Neuron (in vitro differentiated cells): ENCODE data around the gene EGR4.

Experiments used
- H2AFZ ChIP-seq: one replicate; pipeline ENCODE4 v1.6.1; 2013; ENCODE audit warnings: low read depth, mild to moderate bottlenecking, inconsistent platforms, low read length, moderate library complexity
- H3K27me3 ChIP-seq: one replicate; pipeline ENCODE4 v1.6.1; 2013; ENCODE audit warnings: low read length; ENCODE audit not compliant: insufficient read depth
- H3K36me3 ChIP-seq: one replicate; pipeline ENCODE4 v1.6.1; 2013; ENCODE audit warnings: low read length; ENCODE audit not compliant: insufficient read depth
- H3K4me1 ChIP-seq: one replicate; pipeline ENCODE4 v1.6.1; 2013; ENCODE audit warnings: low read length; ENCODE audit not compliant: insufficient read depth
- H3K4me3 ChIP-seq: 2 replicates; pipeline ENCODE4 v1.5.1; 2013; ENCODE audit warnings: mild to moderate bottlenecking, low read length, moderate library complexity
- H3K9me3 ChIP-seq: one replicate; pipeline ENCODE4 v1.6.1; 2013; ENCODE audit warnings: low read length

The EGR4 gene

DNA sequence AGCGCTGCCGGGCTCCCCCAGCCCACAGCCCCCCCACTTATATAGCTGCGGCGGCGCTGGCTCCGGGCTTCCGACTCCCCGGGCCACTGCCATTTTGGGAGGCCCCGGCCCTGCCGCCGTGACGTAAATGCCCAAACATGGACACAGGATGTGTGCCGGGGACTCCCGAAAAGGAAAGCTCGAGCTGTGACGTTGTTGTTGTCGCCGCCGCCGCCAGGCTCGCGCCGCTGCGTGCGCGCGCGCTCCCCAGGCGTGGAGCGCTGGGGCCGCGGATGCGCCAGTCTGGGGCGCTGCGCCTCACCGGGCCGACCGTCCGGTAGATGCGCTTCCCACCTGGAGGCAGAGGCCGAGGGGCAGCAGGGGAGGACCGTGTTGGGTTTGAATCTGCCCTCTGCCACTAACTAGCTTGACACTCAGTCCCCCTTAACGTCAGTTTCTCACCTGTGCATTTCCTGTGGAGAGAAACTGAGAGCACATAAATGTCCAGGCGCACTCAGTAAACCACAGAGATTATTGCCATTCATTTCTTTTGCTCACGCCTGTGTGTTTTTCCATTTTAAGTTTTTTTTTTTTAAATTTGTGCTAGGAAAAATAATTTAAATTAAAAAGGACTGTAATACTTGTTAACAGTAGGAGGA, at the start of gene EGR4:
EGR4 (minus strand) TSS at position 15 of the 638 bp plus-strand sequence. CDS start 231 bp downstream, outside the sequence.
- Histone ChIP-seq H3K36me3 (no peaks in the 10 kb centered on the region), H2AFZ (peak within 1 kb of the TSS; percentile 66), H3K9me3 (no peaks in the 10 kb centered on the region), H3K4me3 (peak within 1 kb of the TSS; percentile 46), H3K27me3 (peaks cover 67% of the 10 kb centered on the region), H3K4me1 (peaks cover 21% of the 10 kb centered on the region)

DNA sequence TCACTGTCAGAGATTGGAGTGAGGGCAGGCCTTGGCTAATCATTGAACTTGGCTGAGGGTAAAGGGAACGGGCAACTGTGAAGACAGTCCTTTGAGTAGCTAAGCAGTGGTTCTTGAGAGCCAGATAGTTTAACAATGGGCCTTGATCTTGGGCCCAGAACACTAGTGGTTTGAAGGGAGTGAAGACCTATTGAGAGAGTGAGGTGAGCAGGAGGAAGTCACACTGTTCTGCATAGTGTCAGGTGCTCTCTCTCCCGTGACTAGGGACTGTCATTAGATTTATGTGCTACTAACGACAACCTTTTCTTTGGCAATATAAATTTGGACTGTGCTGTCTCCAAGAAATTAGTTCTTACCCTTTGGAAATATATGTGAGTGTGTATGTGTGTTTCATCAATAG, 47.7 kb upstream of the EGR4 start:
- Histone ChIP-seq H3K27me3 (peaks cover 13% of the 10 kb centered on the region), H3K4me1 (no peaks in the 10 kb centered on the region), H3K36me3 (no peaks in the 10 kb centered on the region), H2AFZ (no peak overlapping the region), H3K4me3 (no peak overlapping the region), H3K9me3 (no peaks in the 10 kb centered on the region)

DNA sequence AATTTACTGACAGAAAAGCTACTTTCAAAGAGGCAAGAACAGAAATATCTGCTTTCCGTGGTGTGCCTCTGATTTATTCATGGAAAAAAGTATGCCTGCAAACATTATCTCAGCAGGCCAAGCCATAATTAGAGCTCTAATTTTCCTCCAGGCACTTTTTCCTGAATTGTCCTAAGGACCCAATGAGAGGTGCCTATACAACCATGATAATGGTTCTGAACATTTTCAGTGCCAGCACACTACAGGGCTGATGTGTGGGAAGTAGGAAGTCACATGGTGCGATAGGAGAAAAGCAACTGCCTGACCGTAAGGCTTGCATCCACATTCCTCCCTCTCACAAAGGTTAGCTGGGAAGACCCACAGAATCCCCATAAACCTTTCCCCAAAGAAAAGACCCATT, 45.9 kb upstream of the EGR4 start:
- no peaks in the 10 kb centered on the region for H3K36me3 ChIP-seq
- no peak overlapping the region for H2AFZ ChIP-seq
- H3K4me3 ChIP-seq, result no peak overlapping the region
- no peaks in the 10 kb centered on the region for H3K9me3 ChIP-seq
- H3K27me3 ChIP-seq, result peaks cover 11% of the 10 kb centered on the region
- H3K4me1 ChIP-seq, result no peaks in the 10 kb centered on the region

DNA sequence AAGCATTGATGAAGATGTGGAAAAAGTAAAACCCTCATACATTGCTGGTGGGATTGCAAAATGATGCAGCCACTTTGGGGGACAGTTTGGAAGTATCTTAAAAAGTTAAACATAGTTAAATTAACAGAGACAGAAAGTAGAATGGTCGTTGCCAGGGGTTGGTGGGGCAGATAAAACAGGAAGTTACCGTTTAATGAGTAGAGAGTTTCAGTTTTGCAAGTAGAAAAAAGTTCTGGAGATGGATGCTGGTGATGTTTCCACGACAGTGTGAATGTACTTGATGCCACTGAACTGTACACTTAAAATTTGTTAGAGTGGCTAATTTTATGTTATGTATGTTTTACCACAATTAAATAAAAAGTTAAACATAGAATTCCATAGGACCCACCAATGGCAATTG, 44.5 kb upstream of the EGR4 start:
- no peaks in the 10 kb centered on the region for H3K9me3 ChIP-seq
- no peak overlapping the region for H3K4me3 ChIP-seq
- H3K36me3 ChIP-seq, result no peaks in the 10 kb centered on the region
- H3K27me3 ChIP-seq, result peaks cover 7% of the 10 kb centered on the region
- H2AFZ ChIP-seq, result no peak overlapping the region
- no peaks in the 10 kb centered on the region for H3K4me1 ChIP-seq

DNA sequence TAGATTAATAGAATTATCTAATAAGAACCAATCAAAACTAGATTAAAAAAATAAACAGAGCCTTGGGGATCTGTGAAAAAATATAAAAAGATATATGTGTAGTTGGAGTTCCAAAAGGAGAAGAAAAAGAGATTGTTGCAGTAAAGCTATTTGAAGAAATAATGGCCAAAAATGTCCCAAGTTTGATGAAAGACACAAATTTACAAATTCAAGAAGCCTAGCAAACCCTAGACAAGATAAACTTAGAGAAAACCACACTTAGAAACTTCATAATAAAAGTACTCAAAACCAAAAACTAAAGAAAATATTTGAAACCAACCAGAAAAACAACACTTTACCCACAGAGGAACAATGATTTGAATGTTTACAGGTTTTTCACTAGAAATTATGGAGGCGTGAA, 41.3 kb upstream of the EGR4 start:
- no peaks in the 10 kb centered on the region for H3K9me3 ChIP-seq
- no peaks in the 10 kb centered on the region for H3K4me1 ChIP-seq
- no peaks in the 10 kb centered on the region for H3K36me3 ChIP-seq
- H2AFZ ChIP-seq, result no peak overlapping the region
- no peak overlapping the region for H3K4me3 ChIP-seq
- H3K27me3 ChIP-seq, result no peaks in the 10 kb centered on the region

DNA sequence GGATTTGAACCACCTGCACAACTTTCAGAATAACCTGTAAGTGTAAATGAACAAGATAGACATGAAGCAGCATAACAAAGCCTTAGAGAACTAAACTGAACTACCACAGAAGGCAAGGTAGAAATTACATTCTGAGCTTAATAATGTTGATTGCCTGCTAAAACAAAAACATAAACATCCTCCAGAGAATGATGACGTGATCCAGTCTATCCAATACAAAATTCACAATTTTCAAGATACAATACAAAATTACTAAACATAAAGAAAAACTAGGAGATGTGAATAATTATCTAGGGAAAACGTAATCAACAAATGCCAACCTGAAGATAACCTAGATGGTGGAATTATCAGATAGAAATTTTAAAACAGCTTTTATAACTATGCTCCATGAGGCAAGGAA, 40.7 kb upstream of the EGR4 start:
- no peak overlapping the region for H3K4me3 ChIP-seq
- H3K27me3 ChIP-seq, result no peaks in the 10 kb centered on the region
- no peaks in the 10 kb centered on the region for H3K36me3 ChIP-seq
- H3K4me1 ChIP-seq, result no peaks in the 10 kb centered on the region
- H2AFZ ChIP-seq, result no peak overlapping the region
- no peaks in the 10 kb centered on the region for H3K9me3 ChIP-seq

DNA sequence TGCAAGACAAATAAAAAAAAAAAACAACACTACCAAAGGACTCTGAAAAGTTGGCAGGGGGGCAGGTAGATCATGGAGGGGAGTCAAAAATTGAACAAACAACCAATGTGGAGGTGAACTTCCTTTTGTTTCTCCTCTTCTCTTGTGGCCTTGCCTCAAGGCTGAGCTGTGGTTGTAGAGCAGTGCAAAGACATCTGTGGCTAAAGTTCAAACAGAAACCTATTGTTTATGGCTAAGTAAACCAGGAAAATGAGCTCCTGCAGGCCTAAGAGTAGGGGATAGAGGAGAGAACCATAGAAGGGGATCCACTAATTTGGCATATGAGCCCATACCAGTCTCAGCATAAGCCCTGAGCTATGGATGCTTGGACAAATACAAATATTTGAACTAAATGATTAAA, 40.2 kb upstream of the EGR4 start:
- Histone ChIP-seq H3K36me3 (no peaks in the 10 kb centered on the region), H3K4me1 (no peaks in the 10 kb centered on the region), H3K9me3 (no peaks in the 10 kb centered on the region), H2AFZ (no peak overlapping the region), H3K27me3 (no peaks in the 10 kb centered on the region), H3K4me3 (no peak overlapping the region)

DNA sequence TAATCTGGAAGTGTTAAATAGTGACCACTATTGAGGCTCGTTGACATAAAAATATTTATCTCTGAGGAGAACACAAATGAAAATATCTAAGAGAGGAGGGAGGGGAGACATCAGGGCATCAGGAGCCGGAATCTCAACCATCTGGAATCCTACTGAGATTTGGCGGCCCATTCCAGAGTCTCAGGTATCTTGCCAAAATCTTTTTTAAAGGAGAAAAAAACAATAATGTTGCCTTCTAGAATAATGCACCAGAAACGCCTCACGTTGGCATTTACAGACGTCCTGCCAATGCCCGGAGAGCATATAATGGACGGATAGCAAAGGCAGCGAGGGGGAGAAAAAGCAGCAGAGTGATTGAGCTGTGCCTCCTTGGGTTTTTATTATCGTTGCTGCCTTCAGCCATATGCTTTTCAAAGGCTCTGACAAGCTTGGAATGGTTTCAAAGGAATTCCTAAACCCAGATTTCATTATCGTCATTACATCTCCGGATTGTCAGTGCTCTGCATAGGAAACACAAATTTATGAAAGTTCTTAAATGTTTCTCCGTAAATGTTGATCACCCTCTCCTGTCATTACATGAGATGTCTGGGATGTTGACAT, 30.9 kb upstream of the EGR4 start:
- H3K9me3 ChIP-seq, result no peaks in the 10 kb centered on the region

DNA sequence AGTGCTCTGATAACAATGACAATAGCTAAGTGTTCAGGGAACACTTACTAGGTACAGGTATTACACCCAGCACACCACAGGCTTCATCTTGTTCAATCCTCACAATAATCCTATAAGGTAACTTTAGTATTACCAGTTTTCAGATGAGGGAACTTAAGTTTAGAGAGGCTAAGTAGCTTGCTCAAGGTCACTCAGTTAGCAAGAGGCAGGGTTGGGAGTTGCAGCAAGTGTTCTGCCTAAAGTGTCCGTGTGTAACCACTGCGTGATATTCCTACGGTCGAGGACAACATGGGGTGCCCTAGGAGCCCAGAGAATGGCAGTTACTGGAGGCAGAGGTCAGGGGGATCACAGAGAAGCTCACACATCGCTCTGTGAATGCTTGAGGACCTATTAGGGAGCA, 30.2 kb upstream of the EGR4 start:
- no peaks in the 10 kb centered on the region for H3K9me3 ChIP-seq

More for the DNA sequence above, 30.9 kb upstream of the EGR4 start:
- H3K4me3 ChIP-seq, result no peak overlapping the region
- H3K4me1 ChIP-seq, result no peaks in the 10 kb centered on the region
- H3K36me3 ChIP-seq, result no peaks in the 10 kb centered on the region
- no peak overlapping the region for H2AFZ ChIP-seq
- H3K27me3 ChIP-seq, result peaks cover 14% of the 10 kb centered on the region

DNA sequence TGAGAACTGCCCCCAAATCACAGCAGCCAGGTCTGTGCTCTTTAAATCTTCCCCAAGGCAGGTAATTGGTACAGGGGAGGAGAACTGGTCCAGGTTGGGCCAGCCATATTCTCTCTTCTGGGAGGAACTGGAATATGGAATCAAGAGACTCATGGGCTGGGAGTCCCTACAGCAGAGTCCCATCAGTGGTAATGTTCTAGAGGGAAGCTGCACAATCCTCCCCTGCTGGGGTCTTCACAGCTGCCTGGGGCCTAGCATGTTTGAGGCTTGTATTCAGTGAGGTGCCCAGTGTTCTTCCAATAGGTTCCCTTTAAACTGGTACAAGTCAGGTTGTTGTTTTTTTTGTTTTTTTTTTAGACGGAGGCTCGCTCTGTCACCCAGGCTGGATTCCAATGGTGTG, 21.1 kb upstream of the EGR4 start:
- Histone ChIP-seq H3K27me3 (peaks cover 10% of the 10 kb centered on the region), H3K4me1 (no peaks in the 10 kb centered on the region), H2AFZ (no peak overlapping the region), H3K4me3 (no peak overlapping the region), H3K9me3 (no peaks in the 10 kb centered on the region), H3K36me3 (no peaks in the 10 kb centered on the region)

More for the DNA sequence above, 30.2 kb upstream of the EGR4 start:
- Histone ChIP-seq H3K36me3 (no peaks in the 10 kb centered on the region), H3K4me3 (no peak overlapping the region), H3K27me3 (peaks cover 14% of the 10 kb centered on the region), H2AFZ (no peak overlapping the region), H3K4me1 (no peaks in the 10 kb centered on the region)

DNA sequence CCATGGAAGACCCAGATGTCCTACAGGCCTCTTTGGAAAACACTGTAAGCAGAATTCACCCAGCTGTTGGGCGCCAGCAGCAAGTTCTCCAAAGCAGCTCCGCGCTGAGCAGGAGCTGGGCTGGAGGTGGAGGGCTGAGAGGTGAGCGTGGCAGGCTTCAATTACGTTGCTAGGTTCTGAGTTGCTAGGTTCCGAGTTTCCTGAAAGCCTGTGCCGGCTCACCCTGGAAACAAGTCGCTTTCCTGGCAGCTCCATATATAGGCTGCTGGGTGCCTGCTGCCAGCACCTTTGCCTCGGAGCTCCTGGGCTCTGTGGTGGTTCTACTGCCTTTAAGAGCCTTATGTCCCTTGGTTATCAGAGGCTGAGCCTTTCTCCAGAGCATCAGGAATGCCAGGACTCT, 14.4 kb upstream of the EGR4 start:
- H2AFZ ChIP-seq, result no peak overlapping the region
- H3K36me3 ChIP-seq, result no peaks in the 10 kb centered on the region
- H3K4me1 ChIP-seq, result no peaks in the 10 kb centered on the region
- no peak overlapping the region for H3K4me3 ChIP-seq
- H3K27me3 ChIP-seq, result peaks cover 11% of the 10 kb centered on the region
- H3K9me3 ChIP-seq, result peaks cover 3% of the 10 kb centered on the region

DNA sequence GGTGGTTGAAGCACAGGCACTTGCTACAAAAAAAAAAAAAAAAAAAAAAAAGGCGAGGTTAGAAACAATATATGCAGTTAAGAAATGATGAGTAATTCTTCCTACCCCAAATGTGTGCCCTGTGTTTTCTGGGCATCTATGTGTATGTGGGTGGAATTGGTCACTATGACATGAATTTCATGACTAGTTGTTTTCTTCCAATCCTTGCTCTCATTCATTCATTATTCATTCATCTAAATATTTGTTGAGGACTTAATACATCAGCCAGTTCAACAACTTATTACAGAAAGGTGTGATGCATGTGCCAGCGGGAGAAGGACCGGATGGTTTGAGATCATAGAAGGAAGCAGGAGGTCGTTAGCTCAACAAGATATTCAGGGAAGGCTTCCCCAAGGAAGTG, 8.3 kb upstream of the EGR4 start:
- H3K27me3 ChIP-seq, result peaks cover 23% of the 10 kb centered on the region

DNA sequence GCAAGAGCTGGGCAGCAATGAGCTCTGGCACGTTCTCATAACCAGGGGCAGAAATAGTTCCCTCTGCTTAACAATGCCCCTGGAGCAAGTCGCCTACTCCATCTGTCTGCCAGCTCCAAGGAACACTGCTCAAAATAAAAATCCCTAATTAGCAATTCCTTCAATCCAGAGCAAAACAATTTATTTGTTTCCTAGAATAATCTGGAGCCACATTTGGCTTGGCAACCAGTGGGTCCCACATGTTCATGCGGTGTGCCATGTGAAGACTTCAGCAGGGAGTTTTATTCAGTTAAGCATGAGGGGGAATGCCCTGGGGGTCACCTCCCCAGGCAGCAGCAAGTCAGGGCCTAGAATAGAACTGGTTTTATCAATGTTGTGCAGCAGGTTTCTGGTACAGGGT, 7.6 kb upstream of the EGR4 start:
- Histone ChIP-seq H3K4me3 (no peak overlapping the region), H3K9me3 (no peaks in the 10 kb centered on the region), H3K4me1 (peaks cover 11% of the 10 kb centered on the region), H3K36me3 (no peaks in the 10 kb centered on the region), H2AFZ (no peak overlapping the region), H3K27me3 (peaks cover 26% of the 10 kb centered on the region)

More for the DNA sequence above, 8.3 kb upstream of the EGR4 start:
- Histone ChIP-seq H3K36me3 (no peaks in the 10 kb centered on the region), H3K4me3 (no peak overlapping the region), H3K9me3 (no peaks in the 10 kb centered on the region), H2AFZ (no peak overlapping the region), H3K4me1 (peaks cover 11% of the 10 kb centered on the region)

DNA sequence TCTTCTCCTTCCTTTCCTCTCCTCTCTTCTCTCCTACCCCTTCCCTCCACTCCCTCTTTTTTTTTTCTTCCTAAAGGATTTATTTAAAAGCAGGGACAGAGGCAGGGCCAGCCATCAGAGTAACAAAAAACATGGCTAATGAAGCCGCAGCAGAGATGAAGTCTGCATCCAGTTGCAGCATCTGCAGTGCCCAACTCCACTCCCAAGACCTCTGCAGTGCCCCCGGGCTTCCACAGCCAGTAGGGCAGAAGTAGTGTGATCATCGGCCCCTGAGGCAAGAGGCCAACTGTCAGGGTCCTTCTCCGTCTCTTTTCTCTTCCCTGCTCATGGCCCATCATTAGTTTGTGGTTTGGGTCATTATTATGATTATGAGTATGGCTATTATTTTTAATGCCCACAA, 4.2 kb upstream of the EGR4 start:
- no peak overlapping the region for H2AFZ ChIP-seq
- H3K36me3 ChIP-seq, result no peaks in the 10 kb centered on the region
- H3K4me3 ChIP-seq, result no peak overlapping the region
- H3K27me3 ChIP-seq, result peaks cover 49% of the 10 kb centered on the region
- peaks cover 16% of the 10 kb centered on the region for H3K4me1 ChIP-seq
- no peaks in the 10 kb centered on the region for H3K9me3 ChIP-seq
